Fibroblast of mammary gland (primary cell): ENCODE results near the gene ATOH8.
"Not testable (repeated sequence)": the region's sequence is repeated elsewhere in the genome, so short reads cannot be mapped to it uniquely, and the experiment has no call there.

Source experiments
- DNase-seq: peaks from one replicate; pipeline ENCODE4 v3.0.0-alpha.2; 2010; ENCODE audit warnings: low read depth
- H3K4me3 ChIP-seq: 2 replicates; pipeline ENCODE4 v1.5.1; 2011; ENCODE audit warnings: low read depth, mild to moderate bottlenecking, low read length, moderate library complexity; ENCODE audit not compliant: control insufficient read depth
- CTCF ChIP-seq: conservative IDR thresholded peaks from 2 replicates; pipeline ENCODE4 v1.5.1; 2011; ENCODE audit warnings: low read depth, low read length, inconsistent platforms; ENCODE audit not compliant: control insufficient read depth, insufficient read depth

The ATOH8 gene

GRCh38 chr2:85819811-85820510 is 66.2 kb downstream of the ATOH8 start:
- no peak overlapping the region for H3K4me3 ChIP-seq
- no peak for TF ChIP-seq CTCF
- DNase-seq = no peak

- TF ChIP-seq CTCF = no peak
- H3K4me3 ChIP-seq = no peak overlapping the region
- no peak for DNase-seq
Observed at GRCh38 chr2:85822766-85823165, 69.0 kb downstream of the ATOH8 start.

DNA sequence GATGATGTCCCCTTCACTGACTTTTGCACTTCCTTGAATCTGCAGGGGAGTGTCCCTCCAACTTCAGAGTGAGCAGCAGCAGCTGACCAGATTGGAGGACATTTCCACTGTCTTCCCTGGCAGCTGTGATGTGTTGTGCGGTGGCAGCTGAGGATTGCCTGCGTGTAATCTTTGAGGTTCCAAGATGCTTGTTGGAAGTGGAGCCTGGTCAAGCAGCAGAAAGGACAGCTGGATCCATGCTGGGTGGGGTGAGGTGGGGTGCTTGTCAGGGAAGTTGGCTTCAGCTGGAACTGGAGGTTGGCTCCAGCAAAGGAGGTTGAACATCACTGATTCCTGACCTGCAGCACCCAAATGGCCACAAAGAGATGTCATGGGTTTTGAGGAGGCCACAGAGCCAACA is 70.2 kb downstream of the ATOH8 start:
- DNase-seq = no peak

DNA sequence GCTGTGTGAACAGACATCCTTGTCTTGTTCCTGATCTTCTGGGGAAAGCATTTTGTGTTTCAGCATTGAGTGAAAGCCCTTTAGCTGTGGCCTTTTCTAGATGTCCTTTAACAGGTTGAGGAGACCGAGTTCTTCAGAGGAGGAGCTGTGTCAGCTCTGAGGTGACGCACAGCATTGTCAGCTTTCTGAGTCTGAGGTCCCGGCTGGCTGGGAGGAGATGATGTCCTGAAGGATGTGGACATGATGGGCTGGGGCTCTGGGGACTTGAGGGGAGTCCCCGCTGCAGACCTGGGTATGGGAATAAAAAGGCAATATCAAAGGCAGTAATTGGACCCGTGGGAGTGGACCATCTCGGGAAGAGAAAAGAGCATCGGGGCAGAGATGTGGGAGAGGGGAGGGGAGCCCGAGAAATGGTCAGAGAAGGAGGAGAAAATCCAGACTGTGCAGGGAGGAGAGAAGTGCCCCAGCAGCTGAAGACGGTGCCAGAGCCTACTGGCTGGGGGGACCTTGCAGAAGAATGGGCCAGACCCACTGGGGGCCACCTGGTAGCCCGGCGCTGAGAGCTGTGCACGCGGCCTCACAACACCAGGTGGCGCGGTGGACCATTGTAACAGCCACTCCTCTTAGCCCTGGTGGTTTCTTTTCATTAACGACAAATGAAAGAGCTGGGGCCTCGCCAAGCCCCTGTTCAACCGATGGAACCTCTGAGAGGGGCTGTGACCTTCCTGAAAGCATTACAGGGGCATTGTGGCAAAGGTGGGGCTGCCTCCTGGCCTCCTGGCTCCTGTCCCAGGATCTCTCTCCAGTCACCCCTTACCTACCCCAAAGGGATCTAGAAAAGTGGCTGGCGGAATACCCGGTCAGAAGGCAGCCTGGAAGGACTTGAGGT is 73.4 kb downstream of the ATOH8 start:
- peak; percentile 53 for DNase-seq
- peak; percentile 80 for TF ChIP-seq CTCF
- H3K4me3 ChIP-seq = no peak overlapping the region

More for the DNA sequence above, 70.2 kb downstream of the ATOH8 start:
- H3K4me3 ChIP-seq = no peak overlapping the region
- TF ChIP-seq CTCF = no peak

DNA sequence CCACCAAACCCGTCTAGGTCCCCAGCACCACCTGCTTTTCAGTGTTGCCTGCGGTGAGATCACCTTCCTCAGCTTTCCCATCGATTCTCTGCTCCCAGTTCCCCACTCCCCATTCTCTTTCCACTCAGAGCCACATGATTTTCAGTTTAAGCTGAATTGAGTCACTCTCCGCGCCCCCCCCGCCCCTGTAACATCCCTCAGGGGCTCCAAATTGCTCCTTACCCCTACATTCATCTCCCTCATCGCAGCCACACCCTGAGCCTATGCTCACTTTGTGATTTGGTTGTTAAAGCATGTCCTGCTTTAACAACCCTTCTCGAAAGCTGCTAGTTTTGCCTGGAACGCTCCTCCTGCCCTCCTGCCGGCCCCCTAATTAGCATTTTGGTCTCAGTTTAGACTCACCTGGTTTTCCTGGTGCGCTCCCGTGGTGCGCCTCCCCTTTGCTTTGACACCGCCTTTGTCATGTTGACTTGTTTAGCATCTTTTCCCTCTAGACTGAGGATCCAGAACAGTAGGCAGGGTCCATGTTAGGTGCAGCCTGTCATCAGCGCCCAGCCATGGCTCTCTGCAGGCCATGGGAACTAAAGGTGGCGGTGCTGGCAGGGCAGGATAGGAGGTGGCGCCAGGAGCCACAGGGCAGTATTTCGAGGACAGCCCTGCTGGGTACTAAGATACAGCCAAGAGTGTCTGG is 74.2 kb downstream of the ATOH8 start:
- no peak for TF ChIP-seq CTCF
- no peak for DNase-seq
- H3K4me3 ChIP-seq = no peak overlapping the region

- DNase-seq = no peak
- no peak overlapping the region for H3K4me3 ChIP-seq
- no peak for TF ChIP-seq CTCF
Observed at GRCh38 chr2:85828725-85829124, 74.9 kb downstream of the ATOH8 start.

GRCh38 chr2:85829394-85829793 is 75.6 kb downstream of the ATOH8 start:
- H3K4me3 ChIP-seq, DNase-seq: not testable (repeated sequence)
